ENCODE data around the gene ATP6V0A1. TPM values are rescaled to one million over a fixed set of nuclear protein-coding genes. Genes with fewer than 3 reads are reported as not detected.

Gene ATP6V0A1
- total RNA-seq, 1 experiment from 2014 or later: 53.4 TPM

DNA sequence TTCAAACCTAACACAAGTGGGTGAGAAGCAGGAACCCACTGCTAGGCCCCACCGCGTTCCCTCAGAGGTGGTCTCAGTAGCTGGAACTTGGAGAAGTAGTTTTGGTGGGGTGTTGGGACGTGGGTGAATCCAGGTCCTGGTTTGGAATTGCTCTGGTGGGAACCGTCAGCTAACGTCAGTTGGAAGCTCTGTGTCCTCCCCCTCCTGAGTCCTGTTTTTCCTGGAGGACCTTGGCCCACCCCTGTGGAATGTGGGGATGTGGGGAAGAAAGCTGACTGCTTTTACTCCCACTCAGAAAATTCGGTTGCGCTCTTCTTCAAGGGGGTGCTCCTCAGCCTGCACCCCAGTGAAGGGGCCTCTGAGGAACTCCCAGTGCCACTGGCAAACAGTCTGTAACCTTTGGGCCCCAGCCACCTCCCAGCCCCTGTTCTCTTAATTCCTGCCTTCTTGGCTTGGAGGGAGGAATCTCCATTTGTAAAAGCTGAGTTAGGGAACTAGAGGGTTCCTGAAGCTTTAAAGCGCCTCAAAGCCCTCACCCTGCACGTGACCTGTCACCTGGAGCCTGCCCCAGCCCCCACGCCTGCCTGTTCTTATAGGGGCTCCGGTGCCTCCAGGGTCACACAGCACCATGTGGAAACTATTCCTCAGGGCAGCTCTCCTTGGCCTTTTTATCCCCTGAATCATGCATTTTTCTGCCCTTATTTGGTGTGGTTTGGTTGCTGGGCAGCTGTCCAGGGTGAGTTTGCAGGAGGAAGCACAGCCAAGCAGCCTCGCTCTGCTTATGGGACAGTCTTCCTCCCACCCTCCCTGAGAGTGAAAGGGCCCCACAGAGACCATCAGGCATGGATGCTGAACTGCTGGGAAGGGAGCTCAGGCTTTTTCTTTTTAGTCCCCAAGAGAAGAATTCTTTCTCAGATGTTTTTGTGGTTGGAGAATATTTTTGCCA lies 61.1 kb downstream of the ATP6V0A1 start:
- no peaks in the 10 kb centered on the region for H3K9me3 ChIP-seq (ENCODE audit: control insufficient read depth, insufficient read depth, low read depth, low read length)
- CTCF ChIA-PET: interaction anchor here (0.5 to 1.4 kb wide), 2 partner anchors 195 to 298 kb away, joined by 3 read pairs; no protein-coding TSS in a partner anchor
- DNase-seq (ENCODE audit: low read depth, low spot score) (peak; percentile 78), ATAC-seq (peak; percentile 71)
- no peak overlapping the region for H3K4me3 ChIP-seq (ENCODE audit: low read depth in 2 of 2, low read length in 2 of 2)
- in situ Hi-C loops (cut with HindIII; ENCODE audit: low pct_unique_long_range_greater_than_20kb, low sequenced_read_pairs) (no loop called here), intact Hi-C loops (cut with micrococcal nuclease; ENCODE audit: unreplicated experiment) (loop anchor here (10.0 kb wide), 2 partner anchors 95 to 205 kb away; partner anchors contain the start of gene CAVIN1)
- peak overlapping the region; percentile 97 for H3K27ac ChIP-seq (ENCODE audit: low read length)
- H3K36me3 ChIP-seq (ENCODE audit: control insufficient read depth, insufficient read depth, low read length): no peaks in the 10 kb centered on the region
- POLR2A ChIA-PET: interaction anchor here (0.5 kb wide), 2 partner anchors 26 to 251 kb away, joined by 3 read pairs; no protein-coding TSS in a partner anchor
- no TSS peak for BruUV-seq (replicated peaks)
- TF ChIP-seq, protein P1, sequence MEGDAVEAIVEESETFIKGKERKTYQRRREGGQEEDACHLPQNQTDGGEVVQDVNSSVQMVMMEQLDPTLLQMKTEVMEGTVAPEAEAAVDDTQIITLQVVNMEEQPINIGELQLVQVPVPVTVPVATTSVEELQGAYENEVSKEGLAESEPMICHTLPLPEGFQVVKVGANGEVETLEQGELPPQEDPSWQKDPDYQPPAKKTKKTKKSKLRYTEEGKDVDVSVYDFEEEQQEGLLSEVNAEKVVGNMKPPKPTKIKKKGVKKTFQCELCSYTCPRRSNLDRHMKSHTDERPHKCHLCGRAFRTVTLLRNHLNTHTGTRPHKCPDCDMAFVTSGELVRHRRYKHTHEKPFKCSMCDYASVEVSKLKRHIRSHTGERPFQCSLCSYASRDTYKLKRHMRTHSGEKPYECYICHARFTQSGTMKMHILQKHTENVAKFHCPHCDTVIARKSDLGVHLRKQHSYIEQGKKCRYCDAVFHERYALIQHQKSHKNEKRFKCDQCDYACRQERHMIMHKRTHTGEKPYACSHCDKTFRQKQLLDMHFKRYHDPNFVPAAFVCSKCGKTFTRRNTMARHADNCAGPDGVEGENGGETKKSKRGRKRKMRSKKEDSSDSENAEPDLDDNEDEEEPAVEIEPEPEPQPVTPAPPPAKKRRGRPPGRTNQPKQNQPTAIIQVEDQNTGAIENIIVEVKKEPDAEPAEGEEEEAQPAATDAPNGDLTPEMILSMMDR (IDR thresholded peaks at IDR 0.05): no peak
- TF ChIP-seq POLR2AphosphoS5 (IDR thresholded peaks at IDR 0.05; ENCODE audit: low read depth, low read length) (peak; percentile 78; the same call in 1 of the 2 replicates), TCF7L2 (IDR thresholded peaks at IDR 0.05; ENCODE audit: low read depth, low read length) (peak; percentile 52), SIN3A (IDR thresholded peaks at IDR 0.05; ENCODE audit: borderline replicate concordance, insufficient read depth, low read depth, low read length) (0 out of 2 replicates have a peak, but pooled peaks have one; percentile 14)
- TF ChIP-seq, protein P2, sequence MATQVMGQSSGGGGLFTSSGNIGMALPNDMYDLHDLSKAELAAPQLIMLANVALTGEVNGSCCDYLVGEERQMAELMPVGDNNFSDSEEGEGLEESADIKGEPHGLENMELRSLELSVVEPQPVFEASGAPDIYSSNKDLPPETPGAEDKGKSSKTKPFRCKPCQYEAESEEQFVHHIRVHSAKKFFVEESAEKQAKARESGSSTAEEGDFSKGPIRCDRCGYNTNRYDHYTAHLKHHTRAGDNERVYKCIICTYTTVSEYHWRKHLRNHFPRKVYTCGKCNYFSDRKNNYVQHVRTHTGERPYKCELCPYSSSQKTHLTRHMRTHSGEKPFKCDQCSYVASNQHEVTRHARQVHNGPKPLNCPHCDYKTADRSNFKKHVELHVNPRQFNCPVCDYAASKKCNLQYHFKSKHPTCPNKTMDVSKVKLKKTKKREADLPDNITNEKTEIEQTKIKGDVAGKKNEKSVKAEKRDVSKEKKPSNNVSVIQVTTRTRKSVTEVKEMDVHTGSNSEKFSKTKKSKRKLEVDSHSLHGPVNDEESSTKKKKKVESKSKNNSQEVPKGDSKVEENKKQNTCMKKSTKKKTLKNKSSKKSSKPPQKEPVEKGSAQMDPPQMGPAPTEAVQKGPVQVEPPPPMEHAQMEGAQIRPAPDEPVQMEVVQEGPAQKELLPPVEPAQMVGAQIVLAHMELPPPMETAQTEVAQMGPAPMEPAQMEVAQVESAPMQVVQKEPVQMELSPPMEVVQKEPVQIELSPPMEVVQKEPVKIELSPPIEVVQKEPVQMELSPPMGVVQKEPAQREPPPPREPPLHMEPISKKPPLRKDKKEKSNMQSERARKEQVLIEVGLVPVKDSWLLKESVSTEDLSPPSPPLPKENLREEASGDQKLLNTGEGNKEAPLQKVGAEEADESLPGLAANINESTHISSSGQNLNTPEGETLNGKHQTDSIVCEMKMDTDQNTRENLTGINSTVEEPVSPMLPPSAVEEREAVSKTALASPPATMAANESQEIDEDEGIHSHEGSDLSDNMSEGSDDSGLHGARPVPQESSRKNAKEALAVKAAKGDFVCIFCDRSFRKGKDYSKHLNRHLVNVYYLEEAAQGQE (IDR thresholded peaks at IDR 0.05; ENCODE audit: insufficient read depth in 1 of 2, low read depth in 2 of 2, low read length in 1 of 2): no peak
- H3K27me3 ChIP-seq (ENCODE audit: control insufficient read depth, insufficient read depth, low read length): no peaks in the 10 kb centered on the region
- peaks cover 64% of the 10 kb centered on the region for H3K4me1 ChIP-seq (ENCODE audit: control insufficient read depth, insufficient read depth, low read length)

DNA sequence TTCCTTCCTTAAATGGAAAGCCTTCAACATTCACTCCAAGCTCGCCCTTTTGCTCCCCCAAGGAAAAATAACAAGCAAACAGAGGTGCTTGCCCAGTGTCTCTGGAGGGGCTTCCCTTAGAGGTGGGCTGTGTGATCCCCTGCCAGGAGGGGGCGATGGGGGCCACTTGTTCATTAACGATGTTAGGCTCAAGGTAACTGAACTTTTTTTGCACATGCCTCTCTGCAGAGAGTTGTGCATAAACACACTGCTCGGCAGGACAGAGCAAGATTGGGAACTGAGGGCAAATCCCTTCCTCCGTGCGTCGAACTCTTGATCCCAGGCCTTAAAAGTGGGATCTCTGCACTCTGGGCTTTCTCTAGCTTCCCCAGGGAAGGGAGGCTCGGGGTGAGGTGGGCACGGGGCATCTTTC lies 61.9 kb downstream of the ATP6V0A1 start:
- intact Hi-C loops (cut with micrococcal nuclease; ENCODE audit: unreplicated experiment) (loop anchor here (10.0 kb wide), 2 partner anchors 96 to 206 kb away; partner anchors contain the start of gene CAVIN1), in situ Hi-C loops (cut with HindIII; ENCODE audit: low pct_unique_long_range_greater_than_20kb, low sequenced_read_pairs) (no loop called here)
- H3K27ac ChIP-seq (ENCODE audit: low read length): peak overlapping the region; percentile 97
- ATAC-seq (no peak), DNase-seq (ENCODE audit: low read depth, low spot score) (no peak)
- no peaks in the 10 kb centered on the region for H3K36me3 ChIP-seq (ENCODE audit: control insufficient read depth, insufficient read depth, low read length)
- BruUV-seq (replicated peaks): TSS peak; percentile 61
- H3K4me3 ChIP-seq (ENCODE audit: low read depth in 2 of 2, low read length in 2 of 2): no peak overlapping the region
- peaks cover 64% of the 10 kb centered on the region for H3K4me1 ChIP-seq (ENCODE audit: control insufficient read depth, insufficient read depth, low read length)
- POLR2A ChIA-PET: interaction anchor here (0.5 kb wide), 2 partner anchors 252 to 255 kb away, joined by 3 read pairs; no protein-coding TSS in a partner anchor
- CTCF ChIA-PET: interaction anchor here (0.5 to 1.4 kb wide), 2 partner anchors 195 to 298 kb away, joined by 3 read pairs; no protein-coding TSS in a partner anchor
- TF ChIP-seq, protein P1 (IDR thresholded peaks at IDR 0.05): peak; percentile 25; the same call in 1 of the 2 replicates
- TF ChIP-seq POLR2AphosphoS5 (IDR thresholded peaks at IDR 0.05; ENCODE audit: low read depth, low read length) (no peak), SIN3A (IDR thresholded peaks at IDR 0.05; ENCODE audit: borderline replicate concordance, insufficient read depth, low read depth, low read length) (no peak), TCF7L2 (IDR thresholded peaks at IDR 0.05; ENCODE audit: low read depth, low read length) (no peak)
- TF ChIP-seq, protein P2 (IDR thresholded peaks at IDR 0.05; ENCODE audit: insufficient read depth in 1 of 2, low read depth in 2 of 2, low read length in 1 of 2): no peak
- H3K9me3 ChIP-seq (ENCODE audit: control insufficient read depth, insufficient read depth, low read depth, low read length): no peaks in the 10 kb centered on the region
- no peaks in the 10 kb centered on the region for H3K27me3 ChIP-seq (ENCODE audit: control insufficient read depth, insufficient read depth, low read length)

Data from Panc1 (cell line).